NCI-H1694 treated with DMSO at 0.1 percent for 48 hours (cell line): ENCODE data around the gene WTIP.
"Not testable (repeated sequence)": the region's sequence is repeated elsewhere in the genome, so short reads cannot be mapped to it uniquely, and the experiment has no call there.

Experiments
- DNase-seq: peaks from one replicate; lab custom pipeline; 2025; lab: John Stamatoyannopoulos, UW

Gene WTIP

GRCh38 chr19:34504273-34504808 is 22.8 kb downstream of the WTIP start:
- DNase-seq = no peak

- DNase-seq = no peak
Measured at GRCh38 chr19:34504809-34505291, 23.3 kb downstream of the WTIP start.

GRCh38 chr19:34505321-34506025 is 23.9 kb downstream of the WTIP start:
- no peak for DNase-seq

GRCh38 chr19:34506026-34506370 is 24.4 kb downstream of the WTIP start:
- DNase-seq = no peak

GRCh38 chr19:34507414-34508067 is 26.0 kb downstream of the WTIP start:
- DNase-seq = no peak

GRCh38 chr19:34508540-34508939 is 27.0 kb downstream of the WTIP start:
- DNase-seq = no peak

- DNase-seq = not testable (repeated sequence)
Measured at GRCh38 chr19:34510904-34511303, 29.3 kb downstream of the WTIP start.

GRCh38 chr19:34512254-34512822 is 30.8 kb downstream of the WTIP start:
- DNase-seq = no peak

- DNase-seq = no peak
Measured at GRCh38 chr19:34513767-34514166, 32.2 kb downstream of the WTIP start.

GRCh38 chr19:34519602-34520001 is 38.0 kb downstream of the WTIP start:
- no peak for DNase-seq

- no peak for DNase-seq
Measured at GRCh38 chr19:34523408-34523807, 41.9 kb downstream of the WTIP start.

GRCh38 chr19:34525001-34525400 is 43.4 kb downstream of the WTIP start:
- no peak for DNase-seq

- DNase-seq = no peak
Measured at GRCh38 chr19:34534206-34534605, 52.6 kb downstream of the WTIP start.

GRCh38 chr19:34539396-34539795 is 57.8 kb downstream of the WTIP start:
- no peak for DNase-seq

GRCh38 chr19:34540811-34541557 is 59.4 kb downstream of the WTIP start:
- DNase-seq = no peak

- DNase-seq = no peak
Measured at GRCh38 chr19:34549833-34550232, 68.3 kb downstream of the WTIP start.

- DNase-seq = no peak
Measured at GRCh38 chr19:34555447-34555846, 73.9 kb downstream of the WTIP start.

GRCh38 chr19:34556488-34556887 is 74.9 kb downstream of the WTIP start:
- DNase-seq = no peak

- DNase-seq = no peak
Measured at GRCh38 chr19:34559045-34559444, 77.5 kb downstream of the WTIP start.

- DNase-seq = no peak
Measured at GRCh38 chr19:34560229-34560628, 78.7 kb downstream of the WTIP start.
